Activated CD4-positive, CD25-positive, alpha-beta regulatory T cell (primary cell): Measurements from ENCODE around the gene CYP3A7.
"Not testable (repeated sequence)": the region's sequence is repeated elsewhere in the genome, so short reads cannot be mapped to it uniquely, and the experiment has no call there.

Source experiments
- DNase-seq, 4 experiments: peaks; one replicate each; lab custom pipeline; 2025; lab: John Stamatoyannopoulos, UW

CYP3A7 gene

DNA sequence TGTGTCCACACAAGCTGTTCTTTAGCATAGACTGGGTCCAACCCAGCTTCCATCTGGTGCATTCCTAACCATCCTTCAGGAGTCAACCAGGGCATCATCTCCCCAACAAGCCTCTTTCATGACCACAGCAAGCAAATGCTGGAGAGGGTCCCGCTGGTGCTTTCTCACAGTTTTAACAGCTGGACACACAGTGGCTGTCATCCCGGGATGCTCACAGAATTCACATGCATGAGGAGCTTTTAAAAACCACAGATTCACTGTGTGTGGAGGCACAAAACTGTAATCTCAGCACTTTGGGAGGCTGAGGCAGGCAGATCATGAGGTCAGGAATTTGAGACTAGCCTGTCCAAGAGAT lies 6.4 kb upstream of the CYP3A7 start:
- DNase-seq: no peak

DNA sequence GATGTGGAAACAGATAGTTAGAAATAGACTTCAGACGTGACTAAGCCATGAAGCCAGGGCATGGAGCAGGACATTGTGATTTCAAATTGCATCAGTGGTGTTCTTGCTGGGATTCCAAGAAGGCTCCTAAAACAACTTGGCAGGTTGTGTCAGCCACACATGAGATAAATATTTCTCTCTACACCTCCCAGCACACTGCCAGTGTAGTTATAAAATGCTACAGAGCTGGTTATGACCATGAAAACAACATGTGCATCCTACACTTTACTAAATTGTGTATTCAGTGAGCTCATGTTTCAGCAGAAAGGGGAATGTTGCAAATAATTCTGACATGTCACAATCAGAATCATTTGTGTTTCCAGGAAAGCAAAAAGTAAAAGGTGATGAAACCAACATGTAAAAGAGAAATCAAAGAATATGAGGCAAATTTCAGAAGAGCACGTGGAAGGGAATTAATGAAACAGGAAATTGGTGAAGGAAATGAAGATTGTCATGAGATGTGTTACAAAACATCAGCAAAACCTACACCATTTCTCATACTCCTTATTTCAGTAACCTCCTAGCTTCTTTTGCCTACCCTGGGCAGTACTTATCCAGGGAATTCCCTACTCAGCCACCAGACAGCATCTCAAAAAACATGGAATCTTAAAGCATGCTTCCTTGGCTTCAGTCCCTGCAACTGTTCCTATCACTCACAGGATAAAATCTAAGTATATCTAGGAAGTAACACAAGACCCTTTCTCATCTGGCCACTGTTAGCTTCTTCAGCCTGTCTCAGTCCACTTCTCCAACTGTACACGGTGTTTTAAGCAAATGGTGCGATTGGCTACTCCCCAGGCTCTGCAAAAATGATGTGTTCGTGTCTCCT lies 5.8 kb upstream of the CYP3A7 start:
- DNase-seq: no peak

DNA sequence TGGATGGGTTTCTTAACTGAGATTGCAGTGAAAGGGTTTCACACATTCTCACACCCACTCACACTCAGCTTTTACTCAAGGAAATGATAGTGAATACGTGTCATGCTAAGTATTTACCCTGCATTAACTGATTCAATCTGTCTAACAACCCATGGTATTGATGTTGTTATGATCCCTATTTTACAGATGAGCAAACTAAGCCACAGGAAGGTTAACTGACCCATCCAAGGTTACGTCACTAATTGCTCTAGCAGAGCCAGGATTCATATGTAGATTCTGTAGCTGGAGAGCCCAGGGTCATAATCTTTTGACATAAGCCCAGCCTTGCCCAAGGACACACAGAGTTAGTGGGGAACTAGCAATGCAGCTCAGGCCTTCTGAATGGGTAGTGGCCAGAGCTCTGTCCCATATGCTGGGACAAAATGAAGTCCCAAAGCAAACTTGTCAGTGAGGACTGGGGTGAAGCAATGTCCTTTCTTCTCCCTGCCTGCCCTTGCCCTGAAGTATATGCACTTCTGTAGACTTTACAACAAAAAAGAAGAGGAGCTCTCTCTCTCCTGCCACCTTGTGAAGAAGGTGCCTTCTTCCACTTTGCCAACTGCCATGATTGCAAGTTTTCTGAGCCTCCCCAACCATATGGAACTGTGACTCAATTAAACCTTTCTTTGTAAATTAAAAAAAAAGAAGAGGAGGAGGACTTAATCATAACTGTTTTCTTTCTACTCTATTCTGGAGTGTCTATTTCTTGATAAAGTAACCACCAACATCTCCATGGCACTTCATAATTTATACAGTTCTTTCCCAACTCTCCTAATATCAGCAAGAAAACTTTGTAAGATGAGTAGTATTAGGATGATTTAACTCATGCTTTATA lies 4.9 kb upstream of the CYP3A7 start:
- DNase-seq: no peak

DNA sequence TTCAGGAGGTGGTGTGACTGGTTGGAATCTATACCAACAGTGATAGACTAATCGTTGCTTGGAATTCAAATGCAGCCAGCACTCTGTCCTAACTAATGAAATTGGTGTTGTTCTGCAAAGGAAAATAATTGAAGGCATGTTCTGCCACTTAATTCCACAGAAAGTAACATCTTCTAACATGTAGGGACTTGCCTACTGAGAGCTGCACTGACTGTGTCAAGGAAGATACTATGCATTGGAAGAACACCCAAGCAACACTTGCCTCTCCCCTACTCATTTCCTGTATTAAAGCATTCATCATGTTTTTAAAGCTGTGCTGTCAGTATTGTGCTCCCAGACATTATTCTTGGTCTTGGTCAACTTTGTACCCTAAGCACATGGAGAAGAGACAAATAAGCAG lies 2.7 kb upstream of the CYP3A7 start:
- no peak for DNase-seq

DNA sequence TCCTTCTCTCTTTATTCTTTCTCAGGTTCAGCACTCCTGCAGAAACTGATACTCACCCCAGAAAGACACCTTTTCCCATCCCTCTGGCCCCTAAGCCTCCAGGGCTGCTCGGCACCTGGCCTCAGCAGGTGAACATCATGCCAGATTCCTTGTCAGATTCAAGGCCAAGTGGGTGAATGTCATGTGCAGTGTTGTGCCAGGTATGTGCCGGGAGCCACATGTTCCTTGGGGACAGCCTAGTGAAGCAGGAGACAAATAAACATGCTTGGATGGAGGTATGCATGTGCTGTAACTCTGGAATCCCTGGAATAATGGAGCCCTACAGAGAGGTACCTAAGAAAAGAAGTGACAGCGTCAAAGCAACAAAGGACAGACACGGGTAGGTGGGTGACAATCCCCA lies 1.7 kb upstream of the CYP3A7 start:
- DNase-seq: not testable (repeated sequence)

DNA sequence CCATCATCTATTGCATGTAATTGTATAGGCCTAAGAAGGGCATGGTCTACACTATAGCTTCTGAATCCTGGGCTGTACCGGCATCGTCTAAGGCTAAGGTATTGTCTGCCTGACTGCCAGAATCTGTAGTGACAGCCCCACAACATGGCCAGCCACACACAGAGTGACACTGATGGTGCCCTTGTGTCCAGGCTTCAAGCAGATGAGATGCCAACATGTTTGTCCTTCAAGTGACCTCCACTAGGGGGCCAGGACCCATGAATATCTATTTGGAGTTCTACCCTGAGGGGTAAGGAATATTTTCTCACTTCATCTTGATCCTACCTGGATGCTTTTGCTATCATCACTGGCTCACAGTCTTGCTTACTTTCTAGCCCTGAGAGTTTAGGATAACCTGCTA lies 1.5 kb downstream of the CYP3A7 start:
- DNase-seq: no peak

DNA sequence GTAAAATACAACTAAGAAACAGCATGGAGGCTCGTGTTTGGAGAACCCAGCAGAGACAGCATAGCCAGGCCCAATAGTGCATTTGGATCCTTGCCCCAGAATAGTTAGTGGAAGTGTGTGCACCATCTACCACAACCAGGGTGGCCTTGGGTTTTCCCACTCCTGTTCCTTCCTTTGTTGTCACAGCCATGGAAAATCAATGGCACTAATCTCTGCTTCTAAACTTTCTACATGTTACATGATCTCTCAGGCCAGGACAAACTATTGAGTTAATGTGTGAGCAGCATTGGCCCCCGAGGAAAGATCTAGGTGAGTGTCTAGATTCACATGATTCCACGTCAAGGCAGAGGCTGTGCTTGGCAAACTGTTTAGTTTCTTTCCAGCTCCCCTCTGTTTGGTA lies 2.0 kb downstream of the CYP3A7 start:
- no peak for DNase-seq

DNA sequence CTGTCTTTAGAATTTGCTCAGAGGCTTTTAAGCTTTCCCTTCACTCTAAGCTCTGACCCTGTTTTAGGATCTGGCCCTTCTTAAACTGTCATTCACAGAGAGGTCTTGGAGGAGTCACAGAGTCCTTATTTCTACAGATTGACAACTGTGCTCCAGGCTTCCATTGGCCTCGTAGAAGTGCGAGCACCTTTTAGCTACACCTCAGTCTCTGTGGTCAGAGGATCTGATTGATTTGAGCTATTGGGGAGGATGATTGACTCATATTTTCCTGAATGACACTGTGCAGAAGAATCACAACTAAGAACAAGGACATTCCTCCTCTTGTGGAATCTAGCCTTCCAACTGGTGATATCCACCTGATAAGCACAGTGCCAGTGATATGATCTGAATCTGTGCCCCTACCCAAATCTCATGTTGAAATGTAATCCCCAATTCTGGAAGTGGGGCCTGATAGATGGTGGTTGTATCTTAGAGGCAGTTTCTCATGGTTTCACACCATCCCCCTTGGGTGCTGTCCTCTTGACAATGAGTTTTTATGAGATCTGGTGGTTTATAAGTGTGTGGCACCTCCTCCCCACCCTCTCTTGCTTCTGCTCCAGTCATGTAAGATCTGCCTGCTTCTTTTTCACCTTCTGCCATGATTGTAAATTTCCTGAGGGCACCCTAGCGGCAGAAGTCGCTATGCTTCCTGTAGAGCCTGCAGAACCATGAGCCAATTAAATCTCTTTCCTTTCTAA lies 3.2 kb downstream of the CYP3A7 start:
- DNase-seq: no peak

DNA sequence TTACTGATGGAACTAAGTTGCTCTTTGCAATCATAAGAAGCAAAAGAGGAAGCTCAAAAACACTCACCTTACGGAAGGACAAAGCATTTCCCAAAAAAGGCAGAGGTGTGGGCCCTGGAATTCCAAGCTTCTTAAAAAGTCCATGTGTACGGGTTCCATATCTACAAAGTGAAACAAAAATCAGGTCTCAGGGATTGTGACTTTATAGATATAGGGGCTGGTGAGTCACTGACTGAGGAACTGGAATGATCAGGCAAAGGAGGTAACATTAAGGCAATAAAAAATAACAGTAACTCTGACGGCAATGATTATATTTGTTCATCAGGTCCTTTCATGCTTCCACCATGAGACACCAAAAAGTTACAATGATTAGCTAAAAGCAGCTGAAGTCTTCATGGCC lies 4.0 kb downstream of the CYP3A7 start:
- no peak for DNase-seq

DNA sequence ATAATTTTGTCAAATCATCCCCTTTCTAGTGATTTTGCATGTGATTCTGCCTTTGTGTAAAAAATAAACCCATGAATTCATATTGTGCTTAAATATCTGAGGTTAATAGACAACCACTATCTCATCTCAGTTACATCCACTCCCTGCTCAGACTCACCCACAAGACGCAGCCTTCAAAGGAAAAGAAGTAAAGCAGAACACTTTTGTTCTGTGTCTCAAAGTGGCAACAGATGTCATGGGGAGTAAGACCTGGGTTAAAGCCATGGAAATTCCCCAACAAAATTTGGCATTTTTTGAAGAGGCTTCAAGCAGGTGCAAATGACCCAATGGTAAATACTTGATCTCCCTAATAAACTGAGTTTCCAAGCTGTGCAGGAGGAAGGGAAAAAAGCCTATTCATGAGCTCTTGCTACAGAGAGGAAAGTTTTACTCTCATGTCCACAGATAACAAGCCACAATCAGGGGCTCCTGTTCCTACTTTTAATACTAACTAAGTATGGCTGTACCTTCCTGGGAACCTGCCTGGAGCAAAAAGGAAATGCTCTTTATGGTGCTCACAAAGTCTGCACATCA lies 4.7 kb downstream of the CYP3A7 start:
- no peak for DNase-seq

DNA sequence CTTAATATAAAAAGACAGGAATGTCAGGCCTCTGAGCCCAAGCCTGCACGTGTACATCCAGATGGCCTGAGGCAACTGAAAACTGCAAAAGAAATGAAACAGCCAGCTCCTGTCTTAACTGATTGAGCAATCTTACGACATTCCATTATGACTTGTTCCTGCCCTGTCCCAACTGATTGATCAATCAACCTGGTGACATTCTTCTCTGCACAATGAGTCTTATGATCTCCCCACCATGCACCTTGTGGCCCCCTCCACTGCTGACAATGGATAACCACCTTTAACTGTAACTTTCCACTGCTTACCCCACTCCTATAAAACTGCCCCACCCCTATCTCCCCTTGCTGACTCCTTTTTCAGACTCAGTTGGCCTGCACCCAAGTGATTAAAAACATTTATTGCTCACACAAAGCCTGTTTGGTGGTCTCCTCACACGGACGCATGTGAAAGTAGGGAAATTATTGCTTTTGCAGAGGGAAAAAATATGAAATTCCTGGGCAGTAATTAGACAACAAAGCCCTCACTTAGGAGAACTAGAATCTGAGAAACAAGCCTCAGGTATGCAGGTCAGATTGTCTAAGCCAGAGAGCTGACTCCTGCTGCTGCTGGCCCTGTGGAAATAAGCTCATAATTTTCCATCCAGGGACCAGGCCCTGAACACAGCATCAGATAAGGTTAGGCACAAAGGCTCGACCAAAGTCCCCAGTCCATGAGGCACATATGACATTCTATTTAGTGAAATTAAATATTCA lies 5.3 kb downstream of the CYP3A7 start:
- no peak for DNase-seq

DNA sequence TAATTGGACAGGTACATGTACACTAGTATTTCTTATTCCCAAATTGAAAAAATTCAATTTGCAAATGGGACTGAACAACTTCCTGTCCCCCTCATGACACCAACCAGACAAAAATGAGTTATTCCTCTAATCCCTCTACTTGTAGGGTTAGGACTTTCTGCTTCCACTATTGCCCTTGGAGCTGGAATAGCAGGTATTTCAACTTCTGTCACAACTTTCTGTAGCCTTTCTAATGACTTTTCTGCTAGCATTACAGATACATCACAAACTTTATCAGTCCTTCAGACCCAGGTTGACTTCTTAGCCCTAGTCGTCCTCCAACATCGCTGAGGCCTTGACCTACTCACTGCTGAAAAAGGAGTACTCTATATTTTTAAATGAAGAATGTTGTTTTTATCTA lies 6.4 kb downstream of the CYP3A7 start:
- no peak for DNase-seq

DNA sequence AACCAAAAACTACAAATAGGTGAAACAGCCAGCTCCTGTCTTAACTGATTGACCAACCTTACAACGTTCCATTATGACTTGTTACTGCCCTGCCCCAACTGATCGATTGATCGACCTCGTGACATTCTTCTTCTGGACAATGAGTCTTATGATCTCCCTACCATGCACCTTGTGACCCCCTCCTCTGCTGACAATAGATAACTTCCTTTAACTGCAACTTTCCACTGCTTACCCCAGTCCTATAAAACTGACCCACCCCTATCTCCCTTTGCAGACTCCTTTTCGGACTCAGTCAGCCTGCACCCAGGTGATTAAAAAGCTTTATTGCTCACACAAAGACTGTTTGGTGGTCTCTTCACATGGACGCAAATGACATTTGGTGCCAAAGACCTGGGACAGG lies 11.8 kb downstream of the CYP3A7 start:
- not testable (repeated sequence) for DNase-seq

DNA sequence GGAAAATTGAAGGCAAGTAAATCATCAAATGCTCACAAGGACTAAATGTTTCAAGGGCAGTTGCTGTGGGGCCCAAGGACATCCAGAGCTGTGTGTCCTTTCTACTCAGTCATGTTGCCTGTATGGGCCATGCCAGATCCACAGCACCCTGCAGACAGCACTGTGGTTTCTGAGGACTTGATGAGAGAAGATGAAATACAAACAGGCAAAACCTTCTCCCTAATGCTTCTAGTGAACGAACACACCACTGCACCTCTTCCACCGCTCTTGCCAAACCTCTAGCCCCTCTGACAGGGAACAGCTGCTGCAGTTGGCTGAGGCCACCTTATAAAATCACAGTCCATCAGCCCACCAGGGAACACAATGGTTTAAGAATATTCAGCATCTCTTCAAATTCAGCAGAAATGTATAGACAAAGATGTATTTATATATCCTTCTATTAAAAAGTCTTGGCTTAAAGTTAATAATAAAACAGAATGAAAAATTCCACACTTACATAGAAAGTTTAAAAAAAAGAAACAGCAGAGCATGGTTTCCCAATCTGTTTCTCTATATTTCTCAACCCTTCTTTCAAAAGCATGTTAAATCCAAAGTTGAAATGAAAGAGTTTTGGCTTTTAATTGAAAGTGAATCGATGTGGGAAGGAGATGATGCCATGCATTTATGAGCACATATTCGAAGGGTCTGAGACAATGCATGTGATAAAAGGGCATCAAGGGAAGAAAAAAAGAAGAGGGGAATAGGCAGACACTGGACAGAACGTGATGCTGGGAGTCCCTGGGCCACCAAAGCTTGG lies 14.0 kb downstream of the CYP3A7 start:
- no peak for DNase-seq

DNA sequence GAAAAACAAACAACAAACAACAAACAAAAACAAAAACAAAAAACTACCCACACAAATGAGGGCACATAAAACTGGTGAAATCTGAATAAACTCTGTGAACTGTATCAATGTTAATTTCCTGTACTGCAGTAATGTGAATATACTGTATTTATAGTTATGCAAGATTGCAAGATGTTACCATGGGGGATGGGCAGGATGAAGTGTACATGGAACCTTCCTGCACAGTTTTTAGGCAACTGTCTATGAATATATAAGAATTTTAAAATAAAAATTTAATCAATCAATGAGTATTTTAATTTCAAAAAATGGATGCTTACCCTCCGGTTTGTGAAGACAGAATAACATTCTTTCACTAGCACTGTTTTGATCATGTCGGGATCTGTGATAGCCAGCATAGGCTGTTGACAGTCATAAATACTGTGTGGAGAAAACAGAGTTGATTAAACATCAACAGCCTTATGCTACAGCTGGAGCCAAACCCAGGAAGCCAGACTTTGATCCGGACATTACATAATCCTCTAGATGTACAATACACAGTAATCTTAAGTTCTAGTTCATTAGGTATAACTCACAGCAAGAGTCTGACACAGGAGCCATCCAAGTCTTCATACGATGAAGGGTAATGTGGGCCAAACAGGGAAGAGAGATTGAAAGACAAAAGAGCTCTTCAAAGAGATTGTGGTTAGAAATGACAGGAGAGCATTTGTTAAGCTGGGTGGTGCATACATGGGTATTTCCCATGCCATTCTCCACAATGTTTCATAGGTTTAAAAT lies 14.8 kb downstream of the CYP3A7 start:
- no peak for DNase-seq

DNA sequence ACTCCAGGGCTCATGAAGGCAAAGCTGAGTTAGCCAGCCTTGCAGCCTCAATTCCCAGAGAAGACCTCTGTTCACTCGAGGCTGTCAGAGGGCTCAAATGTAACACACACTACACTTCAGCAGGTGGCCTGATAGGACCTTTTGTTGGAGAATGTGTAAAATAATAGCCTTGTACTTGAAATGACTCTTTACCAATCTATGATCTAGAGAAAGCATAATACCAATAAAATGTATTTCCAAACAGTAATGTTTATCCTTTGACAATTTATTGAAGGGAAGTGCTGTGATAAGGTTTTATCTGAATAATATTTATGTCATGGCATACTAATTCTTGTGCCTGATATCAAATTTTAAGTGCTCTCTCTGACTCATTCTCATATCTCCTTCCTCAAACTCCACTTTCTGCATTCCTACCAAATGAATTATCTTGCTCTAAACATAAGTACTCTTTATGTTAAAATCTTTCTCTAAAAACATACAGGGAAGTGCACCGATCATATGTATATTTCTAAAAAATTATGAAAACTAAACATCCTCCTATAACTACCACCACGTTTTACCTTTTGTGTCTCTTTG lies 20.9 kb downstream of the CYP3A7 start:
- DNase-seq: no peak

DNA sequence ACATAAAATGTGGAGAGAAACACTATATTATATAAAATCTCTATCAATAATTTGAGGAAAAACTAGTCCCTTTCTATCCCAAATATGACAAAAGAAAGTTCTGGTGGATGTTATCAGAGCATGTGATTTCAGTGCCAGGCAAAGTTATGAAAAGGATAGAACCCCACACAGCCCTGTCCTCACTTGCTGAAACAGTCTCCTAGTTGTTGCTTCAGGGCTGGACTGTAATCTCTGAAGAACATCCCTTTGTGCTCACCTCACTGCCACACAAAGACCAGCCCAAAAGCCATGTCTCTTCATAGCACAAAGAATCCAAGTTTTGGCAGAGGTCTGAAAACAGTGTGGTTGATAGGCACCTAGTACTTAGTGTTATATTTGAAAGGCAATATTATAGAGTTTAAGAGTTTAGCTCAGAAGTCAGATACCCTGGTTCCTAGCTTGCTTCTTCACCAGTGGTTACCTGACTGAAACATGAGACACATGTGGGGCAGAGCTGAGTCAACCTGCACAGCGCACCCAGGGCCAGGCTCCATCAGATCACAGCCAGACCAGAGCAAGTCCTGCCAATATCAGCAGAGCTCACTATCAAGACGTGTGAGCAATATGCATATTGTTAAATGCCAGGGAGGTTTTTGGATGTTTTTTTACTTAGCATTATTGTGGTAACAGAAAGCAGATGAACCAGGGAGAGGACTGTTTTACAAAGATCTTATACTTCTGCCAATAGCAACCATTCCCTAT lies 25.0 kb downstream of the CYP3A7 start:
- no peak for DNase-seq

DNA sequence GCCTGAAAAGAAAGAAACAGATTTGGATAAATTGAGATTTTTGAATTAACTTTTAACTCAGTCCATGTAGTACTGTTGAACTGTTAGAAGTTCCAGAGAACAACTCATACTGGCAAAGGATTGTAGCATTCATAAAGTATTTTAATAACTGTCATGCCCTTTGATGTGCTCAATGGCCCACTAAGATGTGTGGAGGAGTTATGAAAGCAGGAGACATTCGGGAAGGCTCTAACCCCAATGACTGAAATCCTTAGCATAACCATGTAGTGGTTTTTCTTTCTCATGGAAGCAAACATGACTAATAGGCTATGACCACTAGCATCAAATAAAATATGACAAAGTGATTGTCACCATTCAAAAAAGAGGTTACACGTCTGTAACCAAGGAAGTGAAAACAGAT lies 25.7 kb downstream of the CYP3A7 start:
- DNase-seq: no peak

DNA sequence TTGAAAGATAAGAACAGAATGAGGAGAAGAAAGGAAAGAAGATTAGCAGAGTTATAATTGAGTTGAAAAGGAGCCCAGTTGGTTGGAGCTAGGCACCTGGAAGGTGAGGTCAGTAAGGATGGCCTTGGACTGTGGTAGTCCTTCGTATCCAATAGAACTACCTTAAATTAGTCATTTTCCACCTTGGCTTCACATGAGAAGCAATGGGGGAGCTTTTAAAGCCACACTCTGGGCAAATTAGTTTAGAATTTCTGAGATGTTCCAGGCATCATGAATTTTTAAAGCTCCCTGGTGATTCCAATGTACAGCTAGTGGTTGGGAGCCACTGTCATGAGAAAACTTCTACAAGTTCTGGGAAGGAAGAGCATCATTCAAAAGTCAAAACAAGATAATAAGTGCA lies 27.9 kb downstream of the CYP3A7 start:
- DNase-seq: no peak
